HG02884 (cell line): Measurements from ENCODE around the gene RPRD1B.

Source experiments
- ATAC-seq: cut with Tn5 transposase; IDR thresholded peaks from one replicate; pipeline ENCODE4 v1.9.1; 2021; ENCODE audit warnings: mild to moderate bottlenecking, moderate library complexity; ENCODE audit not compliant: unreplicated experiment

RPRD1B gene

DNA sequence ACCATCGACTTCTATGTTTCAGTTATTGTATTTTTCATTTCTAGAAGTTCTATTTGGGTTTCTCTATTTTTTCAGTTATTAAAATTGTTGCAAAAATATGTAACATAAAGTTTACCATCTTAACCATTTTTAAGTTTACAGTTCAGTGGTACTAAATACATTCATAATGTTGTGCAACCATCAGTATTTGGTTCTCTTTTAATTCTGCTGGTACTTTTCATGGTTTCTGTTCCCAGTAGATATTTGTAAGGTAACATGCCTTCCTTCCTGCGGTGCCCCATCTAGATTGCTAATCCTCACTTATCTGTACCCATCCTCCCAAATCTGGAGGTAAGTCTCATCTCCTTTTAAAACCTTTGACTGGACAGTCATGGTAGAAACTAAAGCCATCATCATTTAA lies 83.7 kb downstream of the RPRD1B start:
- ATAC-seq, result no peak

DNA sequence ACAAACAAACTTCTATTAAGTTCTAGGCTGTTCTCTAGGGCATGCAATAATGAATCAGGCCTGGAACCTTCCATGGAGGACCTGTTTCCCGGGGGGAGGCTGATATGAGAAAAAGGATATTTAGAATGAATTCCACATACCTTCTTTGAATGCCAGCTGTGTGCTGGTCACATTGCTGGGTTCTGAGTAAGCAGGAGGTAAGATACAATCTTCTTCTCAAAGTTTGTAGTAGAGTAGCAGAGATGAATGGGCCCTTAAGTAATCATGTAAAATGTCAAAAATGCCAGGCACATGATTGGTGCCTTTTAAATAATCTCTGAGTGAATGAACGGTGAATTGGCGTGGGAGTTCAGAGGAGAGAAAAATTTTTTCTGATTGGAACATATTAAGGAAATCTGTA lies 84.1 kb downstream of the RPRD1B start:
- ATAC-seq, result no peak

DNA sequence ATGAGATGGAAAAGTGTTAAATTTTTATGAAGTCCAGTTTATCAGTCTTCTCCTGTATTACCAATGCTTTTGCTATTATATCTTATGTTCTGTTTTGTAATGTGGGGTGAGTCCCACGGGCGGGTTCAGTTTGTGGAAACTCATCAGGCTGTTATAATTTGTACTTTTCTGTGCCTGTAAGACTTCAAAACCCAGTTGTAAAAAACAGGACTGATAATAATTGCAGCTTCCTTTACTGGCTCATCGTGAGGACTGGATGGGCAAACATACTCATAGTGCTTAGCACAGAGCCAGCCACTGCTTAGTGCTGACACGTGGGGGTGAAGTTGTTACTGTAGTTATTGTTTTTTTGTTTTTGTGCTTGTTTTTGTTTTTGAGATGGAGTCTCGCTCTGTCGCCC lies 85.9 kb downstream of the RPRD1B start:
- no peak for ATAC-seq

DNA sequence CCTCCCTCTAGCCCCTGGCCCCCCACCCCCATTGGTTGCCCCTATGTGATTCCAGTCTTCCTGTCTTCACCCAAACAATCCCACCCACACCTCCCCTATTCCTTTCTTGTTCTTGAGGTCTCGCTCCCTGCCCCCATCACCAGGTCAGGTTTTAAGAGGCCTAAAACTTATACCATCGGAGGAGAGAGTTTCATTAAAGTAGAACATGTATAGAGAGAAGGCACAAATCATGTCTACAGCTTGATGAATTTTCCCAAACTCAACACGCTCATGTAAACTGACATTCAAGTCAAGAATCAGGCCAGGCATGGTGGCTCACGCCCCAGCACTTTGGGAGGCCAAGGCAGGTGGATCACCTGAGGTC lies 87.1 kb downstream of the RPRD1B start:
- no peak for ATAC-seq

DNA sequence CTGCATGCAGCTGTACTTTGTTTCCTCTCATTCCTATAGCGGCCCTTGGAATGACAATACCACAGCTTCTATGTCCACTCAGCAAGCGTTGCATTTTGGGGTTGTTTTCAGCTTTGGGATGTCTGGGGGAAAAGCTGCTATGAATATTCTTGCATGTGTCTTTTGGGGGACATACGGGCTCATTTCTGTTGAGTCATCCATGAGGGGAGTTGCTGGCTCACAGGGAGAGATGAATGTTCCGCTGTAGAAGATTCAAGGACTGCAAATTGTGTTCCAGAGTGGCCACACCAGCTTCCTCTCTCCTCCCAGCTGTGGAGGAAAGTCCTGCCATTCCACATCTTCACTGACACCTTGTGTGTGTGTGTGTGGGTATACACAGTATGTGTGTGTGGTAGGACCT lies 88.2 kb downstream of the RPRD1B start:
- ATAC-seq, result no peak

DNA sequence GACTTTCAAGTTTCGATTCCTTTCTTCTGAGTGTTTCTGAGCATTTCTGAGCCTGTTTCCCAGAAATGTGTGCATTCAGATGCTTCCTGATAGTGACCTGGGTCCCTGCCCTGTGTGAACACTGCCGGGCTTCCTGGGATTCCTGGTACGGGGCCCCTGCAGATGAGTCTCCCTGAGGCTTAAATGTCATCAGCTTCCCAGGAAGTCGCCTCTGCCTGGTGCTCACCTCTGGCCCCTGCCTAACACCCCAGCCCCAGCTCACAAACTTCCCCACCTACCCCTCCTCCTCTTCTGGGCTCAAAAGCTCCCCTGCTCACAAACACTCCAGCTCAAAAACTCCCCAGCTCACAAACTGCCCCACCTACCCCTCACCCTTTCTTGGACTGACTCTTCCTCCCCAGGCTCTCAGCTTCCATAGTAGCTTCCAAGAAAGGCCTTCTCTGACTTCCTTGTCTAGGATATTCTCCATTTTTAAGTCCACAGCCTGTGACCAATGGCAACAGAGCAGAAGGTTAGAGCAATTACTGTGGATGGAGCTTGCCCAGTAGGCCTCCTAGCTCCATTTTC lies 89.6 kb downstream of the RPRD1B start:
- no peak for ATAC-seq

DNA sequence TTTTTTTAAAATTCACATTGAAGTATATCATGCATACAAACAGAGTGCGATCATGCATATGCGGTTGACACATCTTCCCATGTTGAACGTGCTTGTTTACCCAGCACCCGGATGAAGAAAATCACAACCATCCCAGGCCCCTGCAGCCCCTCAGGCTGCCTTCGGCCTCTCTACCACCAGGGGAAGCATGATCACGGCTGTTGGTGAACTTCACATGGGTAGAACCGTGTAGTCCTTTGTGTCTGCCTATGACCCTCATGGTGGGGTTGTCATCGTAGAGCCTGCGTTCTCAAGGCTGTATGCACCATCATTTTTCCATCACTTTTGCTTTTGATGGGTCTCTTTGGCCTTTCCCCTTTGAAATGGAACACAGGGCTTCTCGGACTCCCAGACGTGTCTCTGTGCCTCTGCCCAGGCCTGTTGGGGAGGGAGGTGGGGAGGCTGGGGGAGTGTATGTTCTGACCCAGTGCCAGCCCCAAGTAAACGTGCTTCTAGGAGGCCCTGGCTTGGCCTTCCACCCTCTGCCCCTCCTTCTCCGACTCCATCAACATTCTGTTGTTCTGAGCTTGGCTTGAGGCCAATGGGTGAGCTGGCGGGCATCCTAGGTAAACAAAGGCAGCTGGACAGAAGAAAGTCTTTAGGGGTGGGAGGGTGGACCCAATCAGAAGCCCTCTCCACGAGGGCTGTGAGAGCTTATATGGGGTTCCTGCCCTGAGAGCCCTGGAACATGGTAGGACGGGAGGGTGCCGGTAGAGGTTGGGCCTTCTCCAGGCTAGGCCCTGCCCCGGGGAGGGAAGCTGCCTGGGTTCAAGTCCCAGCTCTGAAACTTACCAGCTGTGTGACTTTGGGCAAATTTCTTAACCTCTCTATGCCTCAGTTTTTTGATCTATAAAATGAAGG lies 91.9 kb downstream of the RPRD1B start:
- no peak for ATAC-seq

DNA sequence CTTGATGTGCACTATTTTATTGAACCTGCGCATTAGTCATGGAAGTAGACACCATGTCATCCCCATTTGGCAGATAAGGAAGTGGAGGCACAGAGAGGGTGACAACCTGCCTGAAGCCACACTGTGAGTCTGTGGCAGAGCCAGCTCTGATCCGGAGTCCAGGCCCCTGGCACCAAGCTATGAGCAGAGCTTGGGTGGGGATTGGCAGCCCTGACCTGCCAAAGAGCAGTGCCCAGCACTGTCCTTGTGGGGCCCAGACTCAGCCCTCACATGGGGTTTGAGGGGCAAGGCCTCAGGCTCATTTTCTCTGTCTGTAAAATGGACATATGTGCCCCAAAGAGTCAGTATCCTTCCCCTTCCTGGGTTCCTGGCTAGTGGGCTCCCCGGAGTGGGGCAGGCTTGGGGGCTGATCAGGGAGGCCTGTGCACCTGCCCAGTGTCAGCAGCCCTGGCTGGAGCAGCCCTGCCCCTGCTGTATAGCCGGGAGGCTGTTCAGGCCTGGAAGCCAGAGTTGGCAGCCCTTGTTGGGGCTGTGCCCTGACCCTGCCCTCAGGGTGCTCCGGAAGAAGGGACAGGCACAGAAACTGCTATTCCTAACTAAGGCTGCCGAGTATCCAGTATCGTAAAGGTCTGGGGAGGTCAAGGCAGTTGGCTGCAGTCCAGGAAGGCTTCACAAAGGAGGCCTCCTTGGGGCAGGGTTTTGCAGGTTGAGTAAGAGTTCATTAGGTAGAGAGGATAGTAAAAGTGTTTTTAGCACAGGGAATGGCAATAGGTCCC lies 92.8 kb downstream of the RPRD1B start:
- no peak for ATAC-seq

DNA sequence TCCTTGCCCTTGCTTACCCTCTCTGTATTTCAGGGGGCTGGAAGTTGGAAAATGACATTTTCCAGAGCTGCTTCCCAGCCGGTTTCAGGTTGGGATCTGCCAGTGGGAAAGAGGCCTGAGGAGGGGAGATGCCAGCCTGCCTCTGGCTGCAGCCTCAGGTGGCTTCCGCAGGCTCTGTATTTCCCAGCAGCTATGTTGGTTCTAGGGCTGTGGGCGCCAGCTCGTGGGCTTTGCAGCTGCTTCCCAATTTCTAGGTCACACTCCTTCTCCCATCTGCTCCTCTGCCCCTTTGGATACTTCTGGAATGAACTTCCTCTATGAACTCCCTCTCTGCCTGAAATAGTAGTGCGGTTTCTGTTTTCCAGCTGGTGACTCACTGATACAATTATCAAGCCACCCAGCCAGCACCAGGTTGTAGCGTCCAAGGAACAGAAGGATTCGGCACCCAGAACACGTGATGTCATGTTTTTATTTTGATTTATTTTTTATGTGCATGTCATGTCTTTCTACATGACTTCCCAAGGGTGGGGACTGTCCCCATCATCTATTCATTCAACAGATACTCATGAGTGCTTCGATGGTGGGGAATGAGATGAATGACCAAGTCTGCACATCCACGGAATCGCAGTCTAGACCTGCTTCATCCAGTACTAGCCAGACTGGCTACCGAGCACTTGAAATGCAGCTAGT lies 93.5 kb downstream of the RPRD1B start:
- no peak for ATAC-seq

DNA sequence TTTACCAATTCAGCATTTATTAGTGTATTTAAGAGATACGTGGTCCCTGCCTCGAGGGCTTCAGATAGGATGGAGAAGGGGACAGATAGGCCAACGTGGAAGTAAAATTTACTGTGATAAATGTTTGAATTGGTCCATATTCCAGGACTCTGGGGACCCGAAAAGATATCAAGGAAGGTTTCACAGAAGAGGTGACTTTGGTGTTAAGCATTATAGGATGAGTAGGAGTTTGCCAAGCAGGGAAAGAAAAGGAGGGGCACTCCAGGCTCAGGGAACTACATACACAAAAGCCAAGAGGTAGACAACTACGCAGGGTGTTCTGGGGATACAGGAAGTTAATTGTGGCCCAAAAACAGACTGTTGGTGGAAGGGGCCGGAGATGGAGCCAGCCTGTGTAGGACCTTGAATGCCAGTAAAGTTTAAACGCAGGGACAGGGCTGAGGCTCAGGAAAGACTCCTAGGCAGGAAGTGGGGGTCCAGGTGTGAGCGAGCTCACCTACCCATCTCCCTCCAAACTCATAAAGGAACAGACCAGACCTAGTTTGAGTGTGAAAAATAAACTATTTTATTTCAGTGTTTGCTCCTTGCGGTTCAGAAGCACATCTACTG lies 94.5 kb downstream of the RPRD1B start:
- no peak for ATAC-seq

DNA sequence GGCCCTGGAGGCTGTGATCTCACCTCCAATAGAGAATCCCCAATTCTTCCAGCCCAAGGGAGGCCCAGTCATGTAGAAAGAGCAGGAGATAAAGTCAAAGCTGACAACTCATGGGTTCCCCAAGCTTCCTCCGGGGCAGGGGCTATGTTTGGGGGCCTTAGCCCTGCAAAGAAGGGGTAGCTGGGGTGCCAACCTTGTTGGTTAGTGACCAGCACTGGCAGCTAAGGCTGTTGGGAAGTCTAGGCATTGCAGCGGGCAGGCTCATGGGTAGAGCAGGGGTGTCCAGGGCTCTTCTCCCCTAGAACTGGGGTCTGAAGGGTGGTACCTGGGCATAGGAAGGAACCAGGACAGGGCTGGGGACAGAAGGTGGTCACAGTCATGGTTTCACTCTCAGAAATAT lies 95.1 kb downstream of the RPRD1B start:
- ATAC-seq, result no peak

DNA sequence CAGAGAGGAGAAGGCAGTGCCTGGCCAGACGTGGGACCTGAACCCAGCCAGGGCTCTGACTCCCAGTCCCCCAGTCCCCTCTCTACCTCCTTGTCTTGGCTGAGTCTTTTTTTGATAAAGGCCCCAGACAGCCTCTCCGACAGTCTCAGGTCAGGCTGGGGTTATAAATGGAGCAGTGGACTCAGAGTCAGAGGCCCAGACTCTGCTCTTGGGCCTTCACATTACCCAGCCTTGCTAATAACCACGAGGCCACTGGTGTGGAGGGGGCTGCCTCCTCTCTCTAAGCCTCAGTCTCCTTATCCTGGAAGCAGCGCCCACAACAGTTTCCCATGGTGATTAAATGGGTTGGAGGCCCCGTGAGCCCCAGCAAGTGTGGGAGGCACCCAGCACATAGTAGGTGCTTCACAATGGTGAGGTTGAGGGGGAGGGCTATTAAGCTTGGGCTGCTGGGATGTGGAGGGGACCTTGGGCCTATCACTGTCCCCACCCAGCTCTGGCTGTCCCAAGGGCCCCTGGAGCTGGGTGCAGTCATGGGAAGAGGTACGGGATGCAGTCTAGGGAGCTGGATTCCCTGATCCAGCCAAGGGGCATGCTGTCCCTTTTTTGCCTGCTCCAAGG lies 95.8 kb downstream of the RPRD1B start:
- no peak for ATAC-seq

DNA sequence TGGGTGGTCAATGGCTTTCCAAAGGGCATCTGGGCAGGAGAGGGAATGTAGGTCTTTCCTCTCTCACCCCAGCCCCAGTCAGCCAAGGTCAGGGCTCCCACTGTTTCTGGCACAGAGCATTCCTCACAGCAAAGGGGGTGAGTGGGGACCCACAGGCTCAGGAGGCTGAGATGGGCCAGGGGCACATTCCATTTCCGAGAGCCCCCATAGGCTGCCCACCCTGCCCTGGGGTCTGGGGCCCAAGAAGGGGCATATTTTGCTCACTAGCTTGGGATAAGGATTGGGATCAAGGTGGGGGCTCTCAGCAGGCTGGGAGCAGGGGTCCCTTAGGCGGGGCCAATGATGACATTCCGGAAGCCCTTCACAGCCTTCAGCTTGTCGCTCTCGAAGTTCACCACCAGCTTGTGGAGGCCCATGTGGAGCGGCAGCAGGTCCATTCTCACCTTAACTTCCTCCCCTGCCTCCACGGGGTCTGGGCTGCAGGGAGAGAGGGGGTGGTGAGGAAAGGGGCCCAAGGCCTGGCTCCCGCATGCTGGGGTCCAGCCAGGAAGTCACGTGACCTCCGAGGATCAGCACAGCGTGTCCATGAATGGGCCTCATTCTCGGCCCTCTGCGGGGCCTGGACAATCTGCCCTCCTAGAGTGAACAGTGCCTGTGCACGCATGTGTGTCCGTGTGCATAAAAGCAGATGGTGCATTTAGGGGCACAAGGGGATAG lies 96.5 kb downstream of the RPRD1B start:
- no peak for ATAC-seq

DNA sequence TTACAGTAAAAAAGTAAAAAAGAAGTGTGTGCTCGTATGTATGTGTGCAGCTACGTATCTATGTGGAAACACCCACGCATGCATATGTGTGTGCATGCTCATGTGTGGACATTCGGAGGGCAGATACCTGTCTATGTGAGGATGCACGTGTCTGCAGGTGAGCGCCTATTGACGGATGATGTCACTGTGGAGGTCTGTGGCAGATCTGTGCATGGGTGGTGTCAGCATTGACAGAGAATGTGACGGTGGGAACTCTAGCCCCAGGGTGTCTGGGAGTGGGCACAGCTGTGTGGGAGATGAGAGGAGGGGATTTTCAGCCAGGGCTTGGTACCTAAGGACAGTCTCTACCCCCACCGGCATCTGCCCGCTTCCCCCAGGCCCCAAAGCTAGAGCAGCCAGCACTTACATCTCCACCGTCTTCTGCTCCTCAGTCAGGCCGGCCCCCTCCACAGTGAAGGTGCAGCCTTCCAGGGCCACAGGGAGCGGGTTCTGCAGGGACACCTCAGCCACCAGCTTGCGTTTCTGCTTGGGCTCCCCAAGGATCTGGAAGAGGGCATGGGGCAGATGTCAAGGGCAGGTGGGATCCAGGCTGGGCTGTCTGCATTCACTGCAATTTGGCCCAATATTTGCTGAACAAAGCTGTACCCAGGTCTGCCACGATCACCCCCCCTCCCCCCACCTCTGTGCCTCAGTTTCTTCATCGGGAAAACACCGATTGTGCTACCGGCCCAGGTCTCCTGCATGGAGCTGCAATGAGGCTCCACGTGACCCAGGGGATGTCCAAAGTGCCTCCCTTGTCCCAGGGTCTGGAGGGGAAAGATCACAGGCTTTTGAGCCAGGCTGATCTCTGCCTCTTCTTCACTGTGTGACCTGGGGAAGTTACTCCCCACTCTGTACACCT lies 97.4 kb downstream of the RPRD1B start:
- ATAC-seq, result no peak

DNA sequence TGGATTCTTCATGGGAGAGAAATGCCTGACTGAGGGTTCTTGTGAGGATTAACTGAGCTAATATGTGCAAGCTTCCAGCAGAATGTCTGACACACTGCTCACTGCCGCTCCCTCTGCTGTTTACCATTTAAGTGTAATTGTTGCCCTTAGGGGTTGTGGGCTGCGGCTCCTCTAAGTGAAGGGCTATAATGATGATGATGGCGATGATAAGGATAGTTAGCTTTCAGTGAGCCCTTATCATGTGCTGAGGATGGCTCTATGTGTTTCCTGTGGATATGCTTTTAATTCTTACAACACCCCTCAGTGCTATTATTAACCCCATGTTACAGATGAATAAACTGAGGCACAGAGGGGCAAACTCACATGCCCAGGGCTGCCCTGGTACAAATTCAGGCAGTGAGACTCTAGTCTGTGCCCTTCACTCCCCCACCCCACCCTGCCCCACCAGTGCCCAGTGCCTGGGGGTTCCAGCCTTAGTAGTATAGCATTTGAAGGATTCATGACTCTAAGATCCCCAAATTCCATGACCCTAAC lies 98.1 kb downstream of the RPRD1B start:
- no peak for ATAC-seq

DNA sequence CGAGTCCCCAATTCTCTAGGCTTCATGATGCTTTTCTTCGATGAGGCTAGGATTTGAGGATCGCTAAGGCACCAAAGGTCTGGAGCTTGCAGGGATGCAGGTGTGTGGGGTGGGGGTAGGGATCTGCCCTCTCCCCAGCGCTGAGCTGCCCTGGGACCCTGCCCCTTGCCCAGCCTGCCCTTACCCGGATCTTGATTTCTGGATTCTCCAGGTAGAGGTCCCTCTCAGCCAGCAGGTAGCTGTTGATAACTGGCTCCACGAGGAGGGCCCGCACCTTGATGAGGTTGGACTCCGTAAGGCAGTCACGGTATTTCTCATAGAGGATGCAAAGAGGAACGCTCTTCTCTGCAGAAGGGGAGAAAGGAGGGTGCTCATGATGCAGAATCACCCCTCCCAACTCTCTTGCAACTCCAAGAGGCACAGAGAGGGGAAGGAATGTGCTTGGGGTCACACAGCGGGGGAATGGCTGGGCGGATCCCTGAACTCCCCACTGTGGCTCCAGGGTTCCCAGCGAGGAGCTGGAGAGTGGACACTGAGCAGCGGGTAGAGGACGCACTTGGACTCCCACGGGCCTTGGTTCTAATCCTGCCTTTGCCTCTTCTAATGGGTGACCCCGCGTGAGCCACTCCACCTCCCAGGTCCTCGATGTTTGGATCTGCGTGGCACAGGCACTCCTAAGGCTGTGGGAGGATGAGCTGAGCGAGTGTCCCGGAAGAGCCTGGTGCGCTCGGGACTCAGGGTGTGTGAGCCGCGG lies 98.8 kb downstream of the RPRD1B start:
- no peak for ATAC-seq

DNA sequence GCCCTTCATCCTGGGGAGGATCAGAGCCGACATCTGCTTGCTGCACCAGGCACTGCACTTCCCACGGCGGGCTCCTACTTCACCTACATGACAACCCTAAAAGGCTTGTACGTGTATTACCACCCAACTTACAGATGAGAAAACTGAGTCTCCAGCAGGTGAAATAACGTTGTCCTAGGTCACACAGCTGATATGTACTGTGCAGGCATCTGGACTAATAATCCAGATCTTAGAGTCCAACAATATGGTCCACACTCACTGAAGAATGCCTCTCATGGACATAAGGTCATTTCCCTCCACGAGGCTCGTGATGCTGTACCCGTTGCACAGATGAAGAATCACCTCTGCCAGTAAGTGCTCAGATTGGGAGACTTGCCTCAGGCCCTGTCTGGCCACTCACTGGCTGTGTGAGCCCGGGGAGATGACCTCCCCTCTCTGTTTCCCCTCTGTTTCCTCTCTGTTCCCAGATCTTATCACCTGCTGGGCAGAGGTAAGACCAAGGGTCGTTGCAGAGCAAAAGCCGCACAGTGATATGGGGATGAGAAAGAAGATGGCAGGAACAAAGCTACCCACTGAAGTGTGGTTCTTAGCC lies 99.5 kb downstream of the RPRD1B start:
- ATAC-seq, result no peak
